SK-N-SH (cell line): Measurements from ENCODE around the gene NPW.

Experiments used
- CTCF ChIP-seq: fragments of 200-600 bp; sonication (generic); IDR thresholded peaks from 2 replicates; pipeline ENCODE4 v1.6.1; 2017; ENCODE audit warnings: antibody characterized with exemption, mild to moderate bottlenecking, moderate library complexity
- EZH2phosphoT487 ChIP-seq: fragments of 200-600 bp; sonication (generic); IDR thresholded peaks from 2 replicates; pipeline ENCODE4 v1.6.1; 2017; ENCODE audit warnings: low read depth, mixed run types, mild to moderate bottlenecking, antibody characterized with exemption, moderate library complexity, borderline replicate concordance
- MEF2A ChIP-seq: IDR thresholded peaks from 2 replicates; pipeline ENCODE4 v1.4.0; 2012; ENCODE audit warnings: low read depth, borderline replicate concordance
- MXI1 ChIP-seq: IDR thresholded peaks from 2 replicates; pipeline ENCODE4 v1.6.1; 2012; ENCODE audit warnings: mild to moderate bottlenecking, low read depth, low read length, improper control_type of control experiment
- NFIC ChIP-seq: IDR thresholded peaks from 2 replicates; pipeline ENCODE4 v1.4.0; 2012; ENCODE audit warnings: borderline replicate concordance
- POLR2AphosphoS5 ChIP-seq: IDR thresholded peaks from 2 replicates; pipeline ENCODE4 v1.6.1; 2012; ENCODE audit warnings: low read depth, low read length
- SMC3 ChIP-seq: IDR thresholded peaks from 2 replicates; pipeline ENCODE4 v1.6.1; 2012; ENCODE audit warnings: low read depth, low read length, improper control_type of control experiment
- TAF1 ChIP-seq: IDR thresholded peaks from 2 replicates; pipeline ENCODE4 v1.6.1; 2012; ENCODE audit warnings: low read depth, mild to moderate bottlenecking, low read length, moderate library complexity, borderline replicate concordance
- TCF12 ChIP-seq: IDR thresholded peaks from 2 replicates; pipeline ENCODE4 v1.4.0; 2012
- USF2 ChIP-seq: fragments of 150-350 bp; IDR thresholded peaks from 2 replicates; pipeline ENCODE4 v1.6.1; 2017; ENCODE audit warnings: antibody characterized with exemption, low read length, low read depth, borderline replicate concordance

- no peak for TF ChIP-seq POLR2AphosphoS5
- no peak for TF ChIP-seq CTCF
- no peak for TF ChIP-seq TAF1
- TF ChIP-seq MXI1, result no peak
- no peak for TF ChIP-seq EZH2phosphoT487
- no peak for TF ChIP-seq SMC3
- no peak for TF ChIP-seq TCF12
- no peak for TF ChIP-seq MEF2A
- no peak for TF ChIP-seq USF2
- TF ChIP-seq NFIC, result no peak
Measured at GRCh38 chr16:2025878-2026460, 6.4 kb downstream of the NPW start.
